K562 (cell line): Measurements from ENCODE around the gene SMC6.

Source experiments
- HMG20B ChIP-seq: fragments of 250-450 bp; sonication (Bioruptor Pico); IDR thresholded peaks from 2 replicates; pipeline ENCODE4 v1.5.0; 2021; ENCODE audit warnings: mild to moderate bottlenecking
- MAZ ChIP-seq, 2 experiments: fragments of 450-650 bp in 1 of 2; sonication (generic) in 1 of 2; formaldehyde crosslinking; IDR thresholded peaks in 1 of 2; conservative IDR thresholded peaks in 1 of 2; 2 replicates each; pipeline versions ENCODE4 v1.4.0 to v1.5.0; 2020; ENCODE audit warnings: mild to moderate bottlenecking in 1 of 2, missing genetic modification reagents in 1 of 2
- RBFOX2 ChIP-seq: fragments of 200-400 bp; formaldehyde crosslinking; IDR thresholded peaks from 2 replicates; pipeline ENCODE4 v1.6.1; 2017; ENCODE audit warnings: low read depth, mild to moderate bottlenecking, low read length, moderate library complexity
- UBTF ChIP-seq, 2 experiments: IDR thresholded peaks; 2 replicates each; pipeline ENCODE4 v1.6.1; 2012; ENCODE audit warnings: improper control_type of control experiment in 2 of 2, low read depth in 2 of 2, low read length in 2 of 2, borderline replicate concordance in 1 of 2
- ZNF23 ChIP-seq: fragments of 250-450 bp; sonication (Bioruptor Pico); IDR thresholded peaks from 2 replicates; pipeline ENCODE4 v1.4.0; 2020; ENCODE audit warnings: mild to moderate bottlenecking
- ZNF3 ChIP-seq: fragments of 250-450 bp; sonication (Bioruptor Pico); IDR thresholded peaks from 2 replicates; pipeline ENCODE4 v1.5.0; 2021; ENCODE audit warnings: mild to moderate bottlenecking, moderate library complexity

GRCh38 chr2:17749753-17750438 lies 3.7 kb downstream of the SMC6 start:
- TF ChIP-seq UBTF (IDR thresholded peaks at IDR 0.05; ENCODE audit: borderline replicate concordance in 1 of 2, low read depth in 2 of 2, low read length in 2 of 2) (no peak), RBFOX2 (no peak), ZNF3 (CRISPR knock-in tag) (no peak), ZNF23 (CRISPR knock-in tag) (no peak), HMG20B (CRISPR knock-in tag) (no peak), MAZ (CRISPR knock-in tag; conservative IDR thresholded peaks at IDR 0.05 in 1 of 2, IDR thresholded peaks at IDR 0.05 in 1 of 2) (no peak)
